Activated CD8-positive, alpha-beta memory T cell treated with anti-CD3 and anti-CD28 coated beads, Interleukin-2, amount 50 U/mL, for 24 hours (primary cell): ENCODE data around the gene CSF1.

ENCODE experiments used
- DNase-seq: peaks from one replicate; pipeline ENCODE4 v3.0.0-alpha.2; 2020; ENCODE audit errors: extremely low read depth

Gene CSF1

GRCh38 chr1:109901524-109902145 lies 9.0 kb upstream of the CSF1 start:
- DNase-seq, result no peak

- DNase-seq, result no peak
Measured at GRCh38 chr1:109902204-109902985, 8.3 kb upstream of the CSF1 start.

- no peak for DNase-seq
Measured at GRCh38 chr1:109903376-109903930, 7.2 kb upstream of the CSF1 start.

GRCh38 chr1:109904105-109904817 lies 6.4 kb upstream of the CSF1 start:
- no peak for DNase-seq

GRCh38 chr1:109905491-109905890 lies 5.2 kb upstream of the CSF1 start:
- DNase-seq, result no peak

- DNase-seq, result peak; percentile 39
Measured at GRCh38 chr1:109906160-109906838, 4.3 kb upstream of the CSF1 start.

GRCh38 chr1:109906839-109907180 lies 3.8 kb upstream of the CSF1 start:
- DNase-seq, result no peak

- DNase-seq, result no peak
Measured at GRCh38 chr1:109907190-109907774, 3.4 kb upstream of the CSF1 start.

- DNase-seq, result no peak
Measured at GRCh38 chr1:109908836-109909235, 1.8 kb upstream of the CSF1 start.

GRCh38 chr1:109909561-109909960 lies 1.1 kb upstream of the CSF1 start:
- DNase-seq, result no peak

GRCh38 chr1:109910963-109911798 lies 532 bp downstream of the CSF1 start:
- no peak for DNase-seq

GRCh38 chr1:109912214-109912861 lies 1.7 kb downstream of the CSF1 start:
- no peak for DNase-seq

GRCh38 chr1:109912873-109913272 lies 2.2 kb downstream of the CSF1 start:
- DNase-seq, result no peak

GRCh38 chr1:109913360-109913879 lies 2.8 kb downstream of the CSF1 start:
- no peak for DNase-seq

- no peak for DNase-seq
Measured at GRCh38 chr1:109914587-109915240, 4.1 kb downstream of the CSF1 start.

- no peak for DNase-seq
Measured at GRCh38 chr1:109917051-109917767, 6.6 kb downstream of the CSF1 start.

GRCh38 chr1:109917768-109918606 lies 7.3 kb downstream of the CSF1 start:
- no peak for DNase-seq

GRCh38 chr1:109918671-109919070 lies 8.0 kb downstream of the CSF1 start:
- DNase-seq, result no peak
